IMR-90 (cell line): ENCODE results near the gene CDK13. TPM values are rescaled to one million over a fixed set of nuclear protein-coding genes. Genes with fewer than 3 reads are reported as not detected.

Source experiments
- microRNA-seq, 2 experiments: library from miRNA; stranded (forward) in 1 of 2; unstranded in 1 of 2; fragments of 10-50 nt in 1 of 2; fragments of <30 nt in 1 of 2; gene quantifications in 1 of 2; microRNA quantifications in 1 of 2; one replicate each; pipeline versions ENCODE3 to v1.1.0; 2013 to 2020; ENCODE audit not compliant: insufficient read depth in 1 of 2, insufficient read length in 1 of 2, unreplicated experiment in 1 of 2
- polyA plus RNA-seq, 3 experiments: library from polyadenylated mRNA; depleted of rRNA; stranded (reverse); fragments of >200 nt; gene quantifications; 2 replicates each; pipeline ENCODE4 v1.2.3, GENCODE V29; 2012; ENCODE audit warnings: low replicate concordance in 1 of 3
- small RNA-seq, 5 experiments: library from RNA; depleted of rRNA; stranded (forward); fragments of <200 nt; gene quantifications; one replicate each; pipeline ENCODE3, GENCODE V24; 2012
- total RNA-seq: library from RNA; depleted of rRNA; stranded (reverse); fragments of >200 nt; gene quantifications from 2 replicates; pipeline ENCODE4 v1.2.3, GENCODE V29; 2012; rRNA removed

CDK13 gene
- total and polyA plus RNA-seq, 2 of the 4 experiments (the other 2 are of a cell fraction): 20.1 to 50.4 TPM

Small RNA genes lying within 50 kb of the gene (microRNA-seq; reads per million reads assigned to microRNA genes)
- gene AC006023.1 (ENCODE audit: insufficient read depth, insufficient read length) (not detected), gene AC006023.2 (ENCODE audit: insufficient read depth, insufficient read length) (not detected)

Small RNA genes lying within 50 kb of the gene (small RNA-seq; reads per million reads assigned to genes)
- 0 reads per million in 5 experiments for gene AC006023.1
- 0 reads per million in 5 experiments for gene AC006023.2

Other genes with a start within 250 kb of the CDK13 start
- gene MPLKIP, start 184.4 kb downstream of the CDK13 start, total RNA-seq: 12.7 and 13.9 TPM in 2 replicates
- 28.9 and 35.9 TPM in 2 replicates for gene MPLKIP, start 184.4 kb downstream of the CDK13 start, polyA plus RNA-seq (2012; rRNA removed)
- gene SUGCT, start 184.7 kb downstream of the CDK13 start, total RNA-seq: 5.9 and 7.5 TPM in 2 replicates
- gene SUGCT, start 184.7 kb downstream of the CDK13 start, polyA plus RNA-seq (2012; rRNA removed): 8.3 and 8.9 TPM in 2 replicates